ENCODE data around the gene IL1RAP. TPM values are rescaled to one million over a fixed set of nuclear protein-coding genes. Genes with fewer than 3 reads are reported as not detected.

IL1RAP gene
- total RNA-seq, 4 donors from 2014 or later = 4.5 to 13.9 (median 5.2) TPM

- 92% methylated on average over 2 of the region's 2 CpGs for WGBS
- no peak for DNase-seq (ENCODE audit: extremely low spot score)
- Histone ChIP-seq H3K4me1 (no peaks in the 10 kb centered on the region), H3K9me3 (no peaks in the 10 kb centered on the region), H3K27ac (replicated peaks in 1 of 4) (no peak overlapping the region), H3K4me3 (no peak overlapping the region), H3K27me3 (no peaks in the 10 kb centered on the region), H3K36me3 (peaks cover 0 to 4% (median 0%) of the 10 kb centered on the region in 4 donors)
- intact Hi-C loops (cut with DNase I) = no loop called here
- no peak for TF ChIP-seq POLR2A (IDR thresholded peaks at IDR 0.05; ENCODE audit: low read depth)
- no peak for TF ChIP-seq POLR2AphosphoS5 (IDR thresholded peaks at IDR 0.05)
- TF ChIP-seq CTCF (IDR thresholded peaks at IDR 0.05) = no peak
- TF ChIP-seq EP300 (IDR thresholded peaks at IDR 0.05) = no peak
Measured at GRCh38 chr3:190646996-190647395, 133.1 kb downstream of the IL1RAP start.

GRCh38 chr3:190655933-190656332, 142.0 kb downstream of the IL1RAP start:
- no peak overlapping the region for H3K4me3 ChIP-seq
- no peak overlapping the region for H3K27ac ChIP-seq (replicated peaks in 1 of 4)
- no peaks in the 10 kb centered on the region for H3K36me3 ChIP-seq
- H3K27me3 ChIP-seq = no peaks in the 10 kb centered on the region
- H3K4me1 ChIP-seq = no peaks in the 10 kb centered on the region
- intact Hi-C loops (cut with DNase I) = no loop called here
- no peaks in the 10 kb centered on the region for H3K9me3 ChIP-seq
- no peak for DNase-seq (ENCODE audit: extremely low spot score)
- 80% methylated on average over 4 of the region's 5 CpGs for WGBS
- TF ChIP-seq EP300 (IDR thresholded peaks at IDR 0.05) = no peak
- TF ChIP-seq CTCF (IDR thresholded peaks at IDR 0.05) = no peak
- TF ChIP-seq POLR2A (IDR thresholded peaks at IDR 0.05; ENCODE audit: low read depth) = no peak
- no peak for TF ChIP-seq POLR2AphosphoS5 (IDR thresholded peaks at IDR 0.05)

- Histone ChIP-seq H3K4me3 (no peak overlapping the region), H3K27me3 (no peaks in the 10 kb centered on the region), H3K27ac (replicated peaks in 1 of 4) (no peak overlapping the region), H3K36me3 (no peaks in the 10 kb centered on the region), H3K4me1 (no peaks in the 10 kb centered on the region), H3K9me3 (no peaks in the 10 kb centered on the region)
- DNase-seq (ENCODE audit: extremely low spot score) = no peak
- intact Hi-C loops (cut with DNase I) = no loop called here
- TF ChIP-seq POLR2AphosphoS5 (IDR thresholded peaks at IDR 0.05) (no peak), POLR2A (IDR thresholded peaks at IDR 0.05; ENCODE audit: low read depth) (no peak), EP300 (IDR thresholded peaks at IDR 0.05) (no peak)
- 59% methylated on average over 1 of the region's 1 CpG for WGBS
Measured at GRCh38 chr3:190658106-190658505, 144.2 kb downstream of the IL1RAP start.

GRCh38 chr3:190666821-190667220, 152.9 kb downstream of the IL1RAP start:
- intact Hi-C loops (cut with DNase I) = no loop called here
- Histone ChIP-seq H3K4me3 (no peak overlapping the region), H3K27me3 (no peaks in the 10 kb centered on the region), H3K27ac (replicated peaks in 1 of 4) (no peak overlapping the region), H3K9me3 (no peaks in the 10 kb centered on the region), H3K4me1 (no peaks in the 10 kb centered on the region), H3K36me3 (no peaks in the 10 kb centered on the region)
- 52% methylated on average over 2 of the region's 2 CpGs for WGBS
- no peak for DNase-seq (ENCODE audit: extremely low spot score)
- TF ChIP-seq CTCF (IDR thresholded peaks at IDR 0.05) = no peak

- Histone ChIP-seq H3K27ac (replicated peaks in 1 of 4) (no peak overlapping the region), H3K9me3 (no peaks in the 10 kb centered on the region), H3K27me3 (no peaks in the 10 kb centered on the region), H3K36me3 (no peaks in the 10 kb centered on the region), H3K4me3 (no peak overlapping the region), H3K4me1 (no peaks in the 10 kb centered on the region)
- DNase-seq (ENCODE audit: extremely low spot score) = no peak
- intact Hi-C loops (cut with DNase I) = no loop called here
- 87% methylated on average over 4 of the region's 4 CpGs for WGBS
- TF ChIP-seq POLR2AphosphoS5 (IDR thresholded peaks at IDR 0.05) (no peak), EP300 (IDR thresholded peaks at IDR 0.05) (no peak), POLR2A (IDR thresholded peaks at IDR 0.05; ENCODE audit: low read depth) (no peak), CTCF (IDR thresholded peaks at IDR 0.05) (no peak)
Measured at GRCh38 chr3:190671658-190672057, 157.8 kb downstream of the IL1RAP start.

All from esophagus muscularis mucosa (tissue), 4 donors.